IMR-90 (cell line): Measurements from ENCODE around the gene SAMM50. TPM values are rescaled to one million over a fixed set of nuclear protein-coding genes. Genes with fewer than 3 reads are reported as not detected.

ENCODE experiments used
- ATAC-seq: fragments of 200-7000 bp; cut with Tn5 transposase; 2 replicates; pipeline ENCODE4 v1.9.1; 2020; ENCODE audit warnings: low read depth, mild to moderate bottlenecking, moderate library complexity
- BruUV-seq: library from RNA; stranded (reverse); fragments of 400-500 nt; replicated peaks from 2 replicates; lab custom pipeline; 2021; lab: Mats Ljungman, UMichigan
- CTCF ChIA-PET: fragments of 300-600 bp; formaldehyde crosslinking; extraction: SDS; loops from one replicate; lab custom pipeline; 2021; ENCODE audit warnings: antibody characterized with exemption; lab: Yijun Ruan, JAX
- POLR2A ChIA-PET: fragments of 300-600 bp; sonication (Branson Sonifier 250); formaldehyde crosslinking; loops from one replicate; lab custom pipeline; 2022; ENCODE audit warnings: antibody characterized with exemption; ENCODE audit not compliant: unreplicated experiment; lab: Charles Lee
- DNase-seq: peaks from one replicate; pipeline ENCODE4 v3.0.0; 2013
- H2AFZ ChIP-seq: replicated peaks from 2 replicates; pipeline ENCODE3; 2013; ENCODE audit warnings: low read length, mild to moderate bottlenecking; ENCODE audit not compliant: poor library complexity
- H2AK5ac ChIP-seq: 2 replicates; pipeline ENCODE4 v1.6.1; 2013; ENCODE audit warnings: low read depth, low read length, inconsistent platforms
- H2AK9ac ChIP-seq: replicated peaks from 2 replicates; pipeline ENCODE3; 2013; ENCODE audit warnings: mild to moderate bottlenecking, low read depth, low read length, moderate library complexity; ENCODE audit not compliant: poor library complexity
- H2BK120ac ChIP-seq: 2 replicates; pipeline ENCODE4 v1.6.1; 2013; ENCODE audit warnings: low read depth, low read length, inconsistent platforms
- H2BK15ac ChIP-seq: 3 replicates; pipeline ENCODE4 v1.6.1; 2013; ENCODE audit warnings: low read depth, low read length, inconsistent platforms
- H2BK20ac ChIP-seq: 2 replicates; pipeline ENCODE4 v1.6.1; 2013; ENCODE audit warnings: low read depth, mild to moderate bottlenecking, inconsistent platforms, low read length, moderate library complexity
- H2BK5ac ChIP-seq: 2 replicates; pipeline ENCODE4 v1.6.1; 2013; ENCODE audit warnings: mild to moderate bottlenecking, low read depth, low read length, inconsistent platforms; ENCODE audit not compliant: poor library complexity, severe bottlenecking
- H3K14ac ChIP-seq: replicated peaks from 2 replicates; pipeline ENCODE4 v1.6.1; 2013; ENCODE audit warnings: low read depth, low read length, inconsistent platforms
- H3K18ac ChIP-seq: 2 replicates; pipeline ENCODE4 v1.6.1; 2013; ENCODE audit warnings: low read depth, low read length, control low read depth
- H3K23ac ChIP-seq: 2 replicates; pipeline ENCODE4 v1.6.1; 2013; ENCODE audit warnings: low read depth, low read length, inconsistent platforms
- H3K27ac ChIP-seq: 2 replicates; pipeline ENCODE4 v1.5.1; 2013; ENCODE audit warnings: mild to moderate bottlenecking, control low read depth, low read length; ENCODE audit not compliant: insufficient read depth
- H3K27me3 ChIP-seq: 2 replicates; pipeline ENCODE4 v1.6.1; 2013; ENCODE audit warnings: low read length; ENCODE audit not compliant: control insufficient read depth, insufficient read depth
- H3K36me3 ChIP-seq: 2 replicates; pipeline ENCODE4 v1.6.1; 2013; ENCODE audit warnings: low read length, mixed read lengths; ENCODE audit not compliant: control insufficient read depth, insufficient read depth
- H3K4ac ChIP-seq: 2 replicates; pipeline ENCODE4 v1.6.1; 2013; ENCODE audit warnings: low read depth, low read length, inconsistent platforms
- H3K4me1 ChIP-seq: 2 replicates; pipeline ENCODE4 v1.6.1; 2013; ENCODE audit warnings: low read length, mixed read lengths; ENCODE audit not compliant: control insufficient read depth, insufficient read depth
- H3K4me2 ChIP-seq: 2 replicates; pipeline ENCODE4 v1.6.1; 2013; ENCODE audit warnings: low read depth, mild to moderate bottlenecking, control low read depth, low read length, moderate library complexity
- H3K4me3 ChIP-seq: 2 replicates; pipeline ENCODE4 v1.5.1; 2013; ENCODE audit warnings: low read depth, mild to moderate bottlenecking, control low read depth, low read length, moderate library complexity; ENCODE audit not compliant: insufficient read depth
- H3K56ac ChIP-seq: 2 replicates; pipeline ENCODE4 v1.6.1; 2013; ENCODE audit warnings: low read length, inconsistent platforms; ENCODE audit not compliant: insufficient read depth; ENCODE audit errors: extremely low read depth
- H3K79me1 ChIP-seq, 2 experiments: 2 replicates each; pipeline ENCODE4 v1.6.1; 2013; ENCODE audit warnings: low read length in 2 of 2, inconsistent platforms in 1 of 2, low read depth in 1 of 2
- H3K9ac ChIP-seq: 2 replicates; pipeline ENCODE4 v1.6.1; 2013; ENCODE audit warnings: low read depth, low read length, control low read depth
- H3K9me1 ChIP-seq: 2 replicates; pipeline ENCODE4 v1.6.1; 2013; ENCODE audit warnings: low read length, inconsistent platforms; ENCODE audit not compliant: insufficient read depth
- H3K9me3 ChIP-seq: 2 replicates; pipeline ENCODE4 v1.6.1; 2013; ENCODE audit warnings: low read length; ENCODE audit not compliant: control insufficient read depth, insufficient read depth
- H4K20me1 ChIP-seq: 2 replicates; pipeline ENCODE4 v1.6.1; 2013; ENCODE audit warnings: low read length, inconsistent platforms; ENCODE audit not compliant: insufficient read depth
- H4K5ac ChIP-seq: 2 replicates; pipeline ENCODE4 v1.6.1; 2013; ENCODE audit warnings: mild to moderate bottlenecking, low read depth, low read length, control low read depth
- H4K8ac ChIP-seq, 2 experiments: 2 replicates each; pipeline ENCODE4 v1.6.1; 2013; ENCODE audit warnings: low read depth in 2 of 2, low read length in 2 of 2, control low read depth in 1 of 2, inconsistent platforms in 1 of 2
- H4K91ac ChIP-seq: 2 replicates; pipeline ENCODE4 v1.6.1; 2013; ENCODE audit warnings: low read depth, low read length, inconsistent platforms; ENCODE audit not compliant: insufficient read depth
- CEBPB ChIP-seq: IDR thresholded peaks from 2 replicates; pipeline ENCODE4 v1.6.1; 2012; ENCODE audit warnings: low read depth, low read length, improper control_type of control experiment
- MXI1 ChIP-seq: IDR thresholded peaks from 2 replicates; pipeline ENCODE4 v1.6.1; 2012; ENCODE audit warnings: low read depth, mild to moderate bottlenecking, low read length, moderate library complexity, borderline replicate concordance
- NFE2L2 ChIP-seq: fragments of 150-350 bp; IDR thresholded peaks from 2 replicates; pipeline ENCODE4 v1.6.1; 2016; ENCODE audit warnings: low read depth, mild to moderate bottlenecking, low read length
- WGBS, 2 experiments: methylation state at CpG; one replicate each; pipeline versions ENCODE4 v1.1.5 to v1.1.7; 2013; ENCODE audit warnings: missing lambda C conversion rate in 2 of 2; ENCODE audit not compliant: insufficient read length in 1 of 2; ENCODE audit errors: extremely low coverage in 2 of 2; 5-methylcytosine and 5-hydroxymethylcytosine counted together
- dilution Hi-C: fragments of 300-500 bp; cut with HindIII; formaldehyde crosslinking; loops from one replicate; pipeline ENCODE4 v1.14.3; 2018; ENCODE audit warnings: low sequenced_read_pairs; ENCODE audit not compliant: unreplicated experiment
- in situ Hi-C: fragments of 300-500 bp; cut with MboI; formaldehyde crosslinking; loops from 3 replicates; pipeline ENCODE4 v1.14.3; 2019; ENCODE audit warnings: low sequenced_read_pairs, inconsistent platforms, mixed read lengths
- intact Hi-C: fragments of 100-400 bp; cut with micrococcal nuclease; formaldehyde crosslinking; loops from 2 replicates; pipeline ENCODE4 v1.10.0; 2022
- polyA plus RNA-seq, 3 experiments: library from polyadenylated mRNA; depleted of rRNA; stranded (reverse); fragments of >200 nt; gene quantifications; 2 replicates each; pipeline ENCODE4 v1.2.3, GENCODE V29; 2012; ENCODE audit warnings: low replicate concordance in 1 of 3
- total RNA-seq: library from RNA; depleted of rRNA; stranded (reverse); fragments of >200 nt; gene quantifications from 2 replicates; pipeline ENCODE4 v1.2.3, GENCODE V29; 2012
- TF ChIP-seq, protein P1 (sequence below): conservative IDR thresholded peaks from 2 replicates; pipeline ENCODE4 v1.5.1; 2012; ENCODE audit warnings: mild to moderate bottlenecking, low read depth, low read length, improper control_type of control experiment
- TF ChIP-seq, protein P2 (sequence below): fragments of 150-350 bp; IDR thresholded peaks from 2 replicates; pipeline ENCODE4 v1.6.1; 2016; ENCODE audit warnings: low read depth, mild to moderate bottlenecking, low read length, moderate library complexity, borderline replicate concordance

Gene SAMM50
- total and polyA plus RNA-seq, 2 of the 4 experiments (the other 2 are of a cell fraction), result 40.6 to 43.7 TPM

DNA sequence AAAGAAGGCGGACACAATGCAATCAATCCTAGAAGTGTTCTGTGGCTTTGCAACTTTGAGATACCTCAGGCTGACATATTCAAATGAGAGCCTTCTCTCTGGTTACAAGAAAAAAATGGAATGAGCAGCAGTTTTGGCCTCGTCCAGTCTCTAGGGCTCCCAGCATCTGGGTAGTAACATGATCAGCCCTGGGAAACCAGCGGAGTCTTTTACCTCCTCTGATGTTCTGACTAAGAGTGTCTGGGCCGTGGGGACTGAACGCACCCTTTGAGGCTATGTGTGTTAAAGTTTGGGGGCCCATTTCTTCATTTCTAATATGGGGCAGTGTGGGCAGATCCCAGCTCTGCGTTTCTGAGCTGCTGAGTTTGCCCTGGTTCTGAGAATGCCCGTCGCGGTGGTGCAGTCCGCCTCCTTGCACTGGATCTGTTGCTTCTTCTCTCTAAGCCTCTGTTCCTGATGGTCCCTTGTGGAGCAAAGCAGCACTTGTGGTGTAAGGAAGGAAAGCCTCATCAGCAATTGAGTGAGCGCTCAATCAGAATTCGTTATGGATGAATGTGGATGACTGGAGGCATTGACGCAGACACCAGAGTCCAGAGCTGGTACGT, 77.0 kb downstream of the SAMM50 start:
- Histone ChIP-seq H2AFZ (no peak overlapping the region), H2BK15ac (no peak overlapping the region), H3K79me1 (peaks cover 8 to 57% of the 10 kb centered on the region in 2 experiments; a peak in 3 of 4 replicates), H4K5ac (no peak overlapping the region), H3K14ac (no peak overlapping the region), H4K8ac (no peak overlapping the region), H3K18ac (no peak overlapping the region), H3K23ac (no peak overlapping the region), H3K4ac (no peak overlapping the region), H3K4me2 (no peak overlapping the region), H3K9me1 (peaks cover 2% of the 10 kb centered on the region), H2AK9ac (peak overlapping the region; percentile 26), H2BK5ac (no peak overlapping the region), H2BK120ac (no peak overlapping the region), H3K27me3 (no peaks in the 10 kb centered on the region), H4K91ac (no peak overlapping the region), H3K4me1 (peaks cover 3% of the 10 kb centered on the region), H3K27ac (no peak overlapping the region), H3K4me3 (no peak overlapping the region), H3K9me3 (no peaks in the 10 kb centered on the region), H3K9ac (no peak overlapping the region), H2AK5ac (peak overlapping the region; percentile 15; the same call in 1 of the 2 replicates), H2BK20ac (no peak overlapping the region), H4K20me1 (peaks cover 2% of the 10 kb centered on the region; the same call in 1 of the 2 replicates), H3K56ac (no peak overlapping the region), H3K36me3 (no peaks in the 10 kb centered on the region)
- ATAC-seq, result no peak
- 78% methylated on average over 7 of the region's 14 CpGs; no CpG with 5 or more reads in 1 of the 2 experiments for WGBS, 2 experiments
- ChIA-PET CTCF (no interaction called here), POLR2A (no interaction called here)
- no TSS peak for BruUV-seq
- dilution Hi-C loops (no loop called here), in situ Hi-C loops (no loop called here), intact Hi-C loops (no loop called here)
- DNase-seq, result peak; percentile 22
- TF ChIP-seq NFE2L2 (no peak), CEBPB (no peak), MXI1 (no peak)
- TF ChIP-seq, protein P1, sequence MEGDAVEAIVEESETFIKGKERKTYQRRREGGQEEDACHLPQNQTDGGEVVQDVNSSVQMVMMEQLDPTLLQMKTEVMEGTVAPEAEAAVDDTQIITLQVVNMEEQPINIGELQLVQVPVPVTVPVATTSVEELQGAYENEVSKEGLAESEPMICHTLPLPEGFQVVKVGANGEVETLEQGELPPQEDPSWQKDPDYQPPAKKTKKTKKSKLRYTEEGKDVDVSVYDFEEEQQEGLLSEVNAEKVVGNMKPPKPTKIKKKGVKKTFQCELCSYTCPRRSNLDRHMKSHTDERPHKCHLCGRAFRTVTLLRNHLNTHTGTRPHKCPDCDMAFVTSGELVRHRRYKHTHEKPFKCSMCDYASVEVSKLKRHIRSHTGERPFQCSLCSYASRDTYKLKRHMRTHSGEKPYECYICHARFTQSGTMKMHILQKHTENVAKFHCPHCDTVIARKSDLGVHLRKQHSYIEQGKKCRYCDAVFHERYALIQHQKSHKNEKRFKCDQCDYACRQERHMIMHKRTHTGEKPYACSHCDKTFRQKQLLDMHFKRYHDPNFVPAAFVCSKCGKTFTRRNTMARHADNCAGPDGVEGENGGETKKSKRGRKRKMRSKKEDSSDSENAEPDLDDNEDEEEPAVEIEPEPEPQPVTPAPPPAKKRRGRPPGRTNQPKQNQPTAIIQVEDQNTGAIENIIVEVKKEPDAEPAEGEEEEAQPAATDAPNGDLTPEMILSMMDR, result no peak
- TF ChIP-seq, protein P2, sequence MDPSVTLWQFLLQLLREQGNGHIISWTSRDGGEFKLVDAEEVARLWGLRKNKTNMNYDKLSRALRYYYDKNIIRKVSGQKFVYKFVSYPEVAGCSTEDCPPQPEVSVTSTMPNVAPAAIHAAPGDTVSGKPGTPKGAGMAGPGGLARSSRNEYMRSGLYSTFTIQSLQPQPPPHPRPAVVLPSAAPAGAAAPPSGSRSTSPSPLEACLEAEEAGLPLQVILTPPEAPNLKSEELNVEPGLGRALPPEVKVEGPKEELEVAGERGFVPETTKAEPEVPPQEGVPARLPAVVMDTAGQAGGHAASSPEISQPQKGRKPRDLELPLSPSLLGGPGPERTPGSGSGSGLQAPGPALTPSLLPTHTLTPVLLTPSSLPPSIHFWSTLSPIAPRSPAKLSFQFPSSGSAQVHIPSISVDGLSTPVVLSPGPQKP, result no peak
